GM13976 (cell line): ENCODE measurements around the gene COLEC12.

Source experiments
- DNase-seq: peaks from one replicate; pipeline ENCODE4 v3.0.0; 2012; ENCODE audit warnings: low spot score
- CTCF ChIP-seq: IDR thresholded peaks from 2 replicates; pipeline ENCODE4 v1.5.1; 2012; ENCODE audit warnings: borderline replicate concordance, mild to moderate bottlenecking; ENCODE audit not compliant: insufficient read depth; ENCODE audit errors: extremely low read depth, missing control alignments, control extremely low read depth
- in situ Hi-C: fragments of 300-500 bp; cut with MboI; formaldehyde crosslinking; loops from one replicate; pipeline ENCODE4 v1.12.0; 2022; ENCODE audit warnings: low sequenced_read_pairs, mixed read lengths, inconsistent platforms; ENCODE audit not compliant: unreplicated experiment

Gene COLEC12

DNA sequence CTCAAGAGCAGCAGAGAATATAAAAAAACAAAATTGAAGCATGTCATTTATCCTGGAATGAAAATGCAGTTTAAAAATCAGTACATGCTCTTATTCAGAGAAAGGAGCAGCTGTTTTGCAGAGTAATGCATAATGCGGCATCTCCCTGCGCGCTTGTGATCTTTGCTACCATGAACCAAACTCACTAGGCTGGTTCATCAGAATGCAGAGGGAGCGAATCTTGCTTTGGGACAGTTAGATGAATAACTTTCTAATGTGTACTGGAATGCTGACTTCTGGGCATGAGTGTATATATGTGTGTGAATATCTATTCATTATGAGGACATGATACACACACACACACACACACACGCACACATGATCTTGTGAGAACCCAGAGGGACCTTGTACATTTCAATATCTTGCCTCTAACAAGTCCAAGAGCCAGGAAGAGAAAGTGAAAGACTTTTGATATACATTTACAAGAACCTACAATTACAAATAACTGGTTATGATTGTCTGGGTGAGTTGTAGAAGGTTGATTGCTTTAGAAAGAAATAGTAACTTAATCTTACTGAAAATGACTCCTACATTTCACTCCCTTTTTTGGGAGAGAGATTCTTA is 178.5 kb downstream of the COLEC12 start:
- TF ChIP-seq CTCF, result no peak
- in situ Hi-C loops, result no loop called here
- DNase-seq, result no peak

- no peak for DNase-seq
- in situ Hi-C loops, result no loop called here
- TF ChIP-seq CTCF, result no peak
Measured at GRCh38 chr18:320155-320554, 180.3 kb downstream of the COLEC12 start.

GRCh38 chr18:319720-320119 is 180.8 kb downstream of the COLEC12 start:
- no peak for DNase-seq
- TF ChIP-seq CTCF, result no peak
- in situ Hi-C loops, result no loop called here

GRCh38 chr18:318791-319291 is 181.7 kb downstream of the COLEC12 start:
- DNase-seq, result no peak
- in situ Hi-C loops, result no loop called here
- TF ChIP-seq CTCF, result no peak

- no peak for DNase-seq
- no peak for TF ChIP-seq CTCF
- in situ Hi-C loops, result no loop called here
Measured at GRCh38 chr18:317618-318017, 182.9 kb downstream of the COLEC12 start.

GRCh38 chr18:316393-316792 is 184.1 kb downstream of the COLEC12 start:
- no peak for DNase-seq

More at GRCh38 chr18:316393-316792, 184.1 kb downstream of the COLEC12 start:
- no peak for TF ChIP-seq CTCF
- in situ Hi-C loops, result no loop called here
